Right lobe of liver (tissue), 4 donors: Measurements from ENCODE around the gene SMPX.

Experiments
- CTCF ChIP-seq, 4 donors: fragments of 200-600 bp in 3 of 4; fragments of 450-650 bp in 1 of 4; IDR thresholded peaks; one replicate each; pipeline versions ENCODE4 v1.5.1 to v1.8.0; 2016 to 2022; ENCODE audit warnings: antibody characterized with exemption in 4 of 4, mild to moderate bottlenecking in 2 of 4
- POLR2A ChIP-seq: fragments of 450-650 bp; IDR thresholded peaks from one replicate; pipeline ENCODE4 v1.6.1; 2017; ENCODE audit warnings: antibody characterized with exemption, mild to moderate bottlenecking
- donor health status: DM: no; HTN: no; CAD: no.
- donor health status: DM: no; HTN: no; CAD: no.
- donor health status: DM: no; HTN: yes; CAD: no.

- TF ChIP-seq CTCF (IDR thresholded peaks at IDR 0.05) (no peak), POLR2A (no peak)
These were observed 55.2 kb downstream of the SMPX start for GRCh38 chrX:21702725-21703124.
